ENCODE results near the gene PRKAG2.

- TF ChIP-seq GATA2 (IDR thresholded peaks at IDR 0.05; ENCODE audit: low read depth, low read length) (no peak), GATA3 (IDR thresholded peaks at IDR 0.05; ENCODE audit: low read depth, low read length) (no peak)
These were observed 276.6 kb downstream of the PRKAG2 start for GRCh38 chr7:151600331-151600730.

Measured in SH-SY5Y (cell line).